Panc1 (cell line): ENCODE results near the gene KCNIP4. TPM values are rescaled to one million over a fixed set of nuclear protein-coding genes. Genes with fewer than 3 reads are reported as not detected.

Source experiments
- ATAC-seq: fragments of 200-7000 bp; cut with Tn5 transposase; 2 replicates; pipeline ENCODE4 v1.9.1; 2020; ENCODE audit warnings: mild to moderate bottlenecking, moderate library complexity
- BruUV-seq: library from RNA; stranded (reverse); fragments of 400-500 nt; replicated peaks from 2 replicates; lab custom pipeline; 2021; lab: Mats Ljungman, UMichigan
- CTCF ChIA-PET: fragments of 300-600 bp; sonication (Branson Sonifier 250); formaldehyde crosslinking; loops from one replicate; lab custom pipeline; 2022; ENCODE audit warnings: antibody characterized with exemption; lab: Charles Lee
- POLR2A ChIA-PET: fragments of 300-600 bp; sonication (Branson Sonifier 250); formaldehyde crosslinking; loops from one replicate; lab custom pipeline; 2022; ENCODE audit warnings: antibody characterized with exemption; lab: Charles Lee
- DNase-seq: peaks from one replicate; pipeline ENCODE4 v3.0.0-alpha.2; 2010; ENCODE audit warnings: low read depth, low spot score
- H3K27ac ChIP-seq: 2 replicates; pipeline ENCODE4 v1.5.1; 2011; ENCODE audit warnings: mild to moderate bottlenecking, low read length, inconsistent platforms
- H3K27me3 ChIP-seq: fragments of 200-500 bp; sonication (Bioruptor generic); 2 replicates; pipeline ENCODE4 v1.6.0; 2014; ENCODE audit warnings: low read length, inconsistent platforms; ENCODE audit not compliant: control insufficient read depth, insufficient read depth
- H3K36me3 ChIP-seq: fragments of 200-500 bp; sonication (Bioruptor generic); 2 replicates; pipeline ENCODE4 v1.5.1; 2014; ENCODE audit warnings: inconsistent platforms, mild to moderate bottlenecking, low read length, moderate library complexity; ENCODE audit not compliant: control insufficient read depth, insufficient read depth
- H3K4me1 ChIP-seq: 2 replicates; pipeline ENCODE4 v1.5.1; 2011; ENCODE audit warnings: inconsistent platforms, mild to moderate bottlenecking, low read length, moderate library complexity; ENCODE audit not compliant: control insufficient read depth, insufficient read depth
- H3K4me3 ChIP-seq, 2 experiments: 2 replicates each; pipeline ENCODE4 v1.5.1; 2011 to 2012; ENCODE audit warnings: low read depth in 2 of 2, low read length in 2 of 2, mild to moderate bottlenecking in 2 of 2, inconsistent platforms in 1 of 2, moderate library complexity in 1 of 2
- H3K9me3 ChIP-seq: fragments of 200-500 bp; sonication (Bioruptor generic); 2 replicates; pipeline ENCODE4 v1.5.1; 2014; ENCODE audit warnings: low read depth, mild to moderate bottlenecking, inconsistent platforms, low read length, moderate library complexity; ENCODE audit not compliant: control insufficient read depth, insufficient read depth
- POLR2AphosphoS5 ChIP-seq: IDR thresholded peaks from 2 replicates; pipeline ENCODE4 v1.6.1; 2012; ENCODE audit warnings: mild to moderate bottlenecking, low read depth, low read length, moderate library complexity
- SIN3A ChIP-seq: IDR thresholded peaks from 2 replicates; pipeline ENCODE4 v1.6.1; 2012; ENCODE audit warnings: low read depth, mild to moderate bottlenecking, low read length, moderate library complexity, borderline replicate concordance; ENCODE audit not compliant: insufficient read depth
- TCF7L2 ChIP-seq: IDR thresholded peaks from 2 replicates; pipeline ENCODE4 v1.6.1; 2011; ENCODE audit warnings: mild to moderate bottlenecking, low read depth, low read length, inconsistent platforms
- in situ Hi-C: cut with HindIII; loops from 2 replicates; pipeline ENCODE4 v1.10.0; 2016; ENCODE audit warnings: low sequenced_read_pairs, low pct_unique_long_range_greater_than_20kb
- intact Hi-C: fragments of 100-400 bp; cut with micrococcal nuclease; formaldehyde crosslinking; loops from one replicate; pipeline ENCODE4 v1.10.0; 2022; ENCODE audit not compliant: unreplicated experiment
- total RNA-seq: library from RNA; stranded (reverse); gene quantifications from one replicate; pipeline ENCODE4 v1.2.1, GENCODE V29; 2021; ENCODE audit not compliant: unreplicated experiment
- TF ChIP-seq, protein P1 (sequence below), 2 experiments: IDR thresholded peaks; 2 replicates each; pipeline ENCODE4 v1.6.1; 2011 to 2012; ENCODE audit warnings: low read depth in 2 of 2, control low read depth in 1 of 2, low read length in 1 of 2, mild to moderate bottlenecking in 1 of 2, moderate library complexity in 1 of 2; ENCODE audit not compliant: insufficient read depth in 1 of 2
- TF ChIP-seq, protein P2 (sequence below): fragments of 450-650 bp; IDR thresholded peaks from 2 replicates; pipeline ENCODE4 v1.5.1; 2017; ENCODE audit warnings: mild to moderate bottlenecking

KCNIP4 gene
- total RNA-seq, 1 experiment from 2014 or later, result not detected

DNA sequence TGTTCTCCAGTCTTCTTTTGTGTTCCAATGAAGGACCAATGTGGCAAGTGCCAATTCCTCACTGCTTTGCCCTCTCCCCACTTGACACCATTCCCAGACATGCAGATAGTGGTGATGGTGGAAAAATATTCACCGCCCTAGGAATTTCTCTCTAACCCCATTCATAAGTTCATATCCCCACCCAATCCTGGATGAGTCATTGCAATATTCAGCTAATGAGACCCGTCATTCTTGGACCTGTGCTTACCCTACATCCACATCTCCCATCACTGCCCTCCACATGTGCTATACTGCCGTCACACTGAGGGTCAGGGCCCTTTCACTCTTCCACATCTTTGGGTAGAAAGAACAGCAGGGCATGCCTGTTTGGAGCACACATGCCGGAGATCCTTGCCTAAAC lies 199.2 kb downstream of the KCNIP4 start:
- intact Hi-C loops, result no loop called here
- CTCF ChIA-PET, result no interaction called here
- Histone ChIP-seq H3K4me3 (no peak overlapping the region), H3K9me3 (no peaks in the 10 kb centered on the region), H3K4me1 (no peaks in the 10 kb centered on the region), H3K36me3 (no peaks in the 10 kb centered on the region), H3K27ac (no peak overlapping the region), H3K27me3 (no peaks in the 10 kb centered on the region)
- POLR2A ChIA-PET, result no interaction called here
- no peak for DNase-seq
- BruUV-seq, result no TSS peak
- no peak for ATAC-seq
- TF ChIP-seq TCF7L2 (no peak), POLR2AphosphoS5 (no peak), SIN3A (no peak)
- TF ChIP-seq, protein P1, sequence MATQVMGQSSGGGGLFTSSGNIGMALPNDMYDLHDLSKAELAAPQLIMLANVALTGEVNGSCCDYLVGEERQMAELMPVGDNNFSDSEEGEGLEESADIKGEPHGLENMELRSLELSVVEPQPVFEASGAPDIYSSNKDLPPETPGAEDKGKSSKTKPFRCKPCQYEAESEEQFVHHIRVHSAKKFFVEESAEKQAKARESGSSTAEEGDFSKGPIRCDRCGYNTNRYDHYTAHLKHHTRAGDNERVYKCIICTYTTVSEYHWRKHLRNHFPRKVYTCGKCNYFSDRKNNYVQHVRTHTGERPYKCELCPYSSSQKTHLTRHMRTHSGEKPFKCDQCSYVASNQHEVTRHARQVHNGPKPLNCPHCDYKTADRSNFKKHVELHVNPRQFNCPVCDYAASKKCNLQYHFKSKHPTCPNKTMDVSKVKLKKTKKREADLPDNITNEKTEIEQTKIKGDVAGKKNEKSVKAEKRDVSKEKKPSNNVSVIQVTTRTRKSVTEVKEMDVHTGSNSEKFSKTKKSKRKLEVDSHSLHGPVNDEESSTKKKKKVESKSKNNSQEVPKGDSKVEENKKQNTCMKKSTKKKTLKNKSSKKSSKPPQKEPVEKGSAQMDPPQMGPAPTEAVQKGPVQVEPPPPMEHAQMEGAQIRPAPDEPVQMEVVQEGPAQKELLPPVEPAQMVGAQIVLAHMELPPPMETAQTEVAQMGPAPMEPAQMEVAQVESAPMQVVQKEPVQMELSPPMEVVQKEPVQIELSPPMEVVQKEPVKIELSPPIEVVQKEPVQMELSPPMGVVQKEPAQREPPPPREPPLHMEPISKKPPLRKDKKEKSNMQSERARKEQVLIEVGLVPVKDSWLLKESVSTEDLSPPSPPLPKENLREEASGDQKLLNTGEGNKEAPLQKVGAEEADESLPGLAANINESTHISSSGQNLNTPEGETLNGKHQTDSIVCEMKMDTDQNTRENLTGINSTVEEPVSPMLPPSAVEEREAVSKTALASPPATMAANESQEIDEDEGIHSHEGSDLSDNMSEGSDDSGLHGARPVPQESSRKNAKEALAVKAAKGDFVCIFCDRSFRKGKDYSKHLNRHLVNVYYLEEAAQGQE (IDR thresholded peaks at IDR 0.05; ENCODE audit: insufficient read depth in 1 of 2, low read depth in 2 of 2, low read length in 1 of 2), result no peak
- TF ChIP-seq, protein P2, sequence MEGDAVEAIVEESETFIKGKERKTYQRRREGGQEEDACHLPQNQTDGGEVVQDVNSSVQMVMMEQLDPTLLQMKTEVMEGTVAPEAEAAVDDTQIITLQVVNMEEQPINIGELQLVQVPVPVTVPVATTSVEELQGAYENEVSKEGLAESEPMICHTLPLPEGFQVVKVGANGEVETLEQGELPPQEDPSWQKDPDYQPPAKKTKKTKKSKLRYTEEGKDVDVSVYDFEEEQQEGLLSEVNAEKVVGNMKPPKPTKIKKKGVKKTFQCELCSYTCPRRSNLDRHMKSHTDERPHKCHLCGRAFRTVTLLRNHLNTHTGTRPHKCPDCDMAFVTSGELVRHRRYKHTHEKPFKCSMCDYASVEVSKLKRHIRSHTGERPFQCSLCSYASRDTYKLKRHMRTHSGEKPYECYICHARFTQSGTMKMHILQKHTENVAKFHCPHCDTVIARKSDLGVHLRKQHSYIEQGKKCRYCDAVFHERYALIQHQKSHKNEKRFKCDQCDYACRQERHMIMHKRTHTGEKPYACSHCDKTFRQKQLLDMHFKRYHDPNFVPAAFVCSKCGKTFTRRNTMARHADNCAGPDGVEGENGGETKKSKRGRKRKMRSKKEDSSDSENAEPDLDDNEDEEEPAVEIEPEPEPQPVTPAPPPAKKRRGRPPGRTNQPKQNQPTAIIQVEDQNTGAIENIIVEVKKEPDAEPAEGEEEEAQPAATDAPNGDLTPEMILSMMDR, result no peak
- in situ Hi-C loops, result no loop called here

DNA sequence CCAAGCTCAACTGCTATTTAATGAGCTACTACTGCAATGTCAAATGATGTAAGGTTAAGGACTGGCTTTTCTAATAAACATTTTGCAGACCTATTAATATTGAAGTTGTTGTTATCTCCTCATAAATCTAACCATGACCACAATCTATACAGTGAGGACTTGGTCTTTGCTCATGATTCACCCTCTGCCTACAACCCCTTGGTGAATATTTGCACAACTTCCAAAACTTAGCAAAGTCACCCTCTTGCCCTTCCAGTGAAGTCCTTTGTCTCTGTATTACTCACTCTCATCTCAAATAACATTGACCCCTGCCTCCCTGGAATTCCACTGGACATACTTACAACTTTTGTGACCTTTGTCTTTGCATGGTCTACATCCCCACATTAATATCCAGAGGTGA lies 204.5 kb downstream of the KCNIP4 start:
- no peaks in the 10 kb centered on the region for H3K27me3 ChIP-seq
- H3K9me3 ChIP-seq, result no peaks in the 10 kb centered on the region
- no peak overlapping the region for H3K27ac ChIP-seq
- H3K4me3 ChIP-seq, result no peak overlapping the region
- DNase-seq (no peak), ATAC-seq (no peak)
- POLR2A ChIA-PET, result no interaction called here
- TF ChIP-seq TCF7L2, result no peak
- no peak for TF ChIP-seq POLR2AphosphoS5
- TF ChIP-seq, protein P1 (IDR thresholded peaks at IDR 0.05; ENCODE audit: insufficient read depth in 1 of 2, low read depth in 2 of 2, low read length in 1 of 2), result no peak
- TF ChIP-seq SIN3A, result no peak
- TF ChIP-seq, protein P2, result no peak
- in situ Hi-C loops (no loop called here), intact Hi-C loops (no loop called here)
- no peaks in the 10 kb centered on the region for H3K36me3 ChIP-seq
- no peaks in the 10 kb centered on the region for H3K4me1 ChIP-seq
- BruUV-seq, result no TSS peak
- CTCF ChIA-PET, result interaction anchor here (0.6 kb wide), 1 partner anchor 240 kb away, joined by 4 read pairs; no protein-coding TSS in a partner anchor
